HepG2 (cell line): ENCODE measurements around the gene PIR. TPM values are rescaled to one million over a fixed set of nuclear protein-coding genes. Genes with fewer than 3 reads are reported as not detected.

ENCODE experiments used
- ATAC-seq: fragments of 200-7000 bp; cut with Tn5 transposase; 3 replicates; pipeline ENCODE4 v1.9.1; 2020; ENCODE audit warnings: mild to moderate bottlenecking, moderate library complexity
- BruUV-seq: library from RNA; stranded (reverse); fragments of 400-500 nt; replicated peaks from 2 replicates; lab custom pipeline; 2021; lab: Mats Ljungman, UMichigan
- CTCF ChIA-PET: fragments of 300-600 bp; formaldehyde crosslinking; extraction: SDS; loops from one replicate; lab custom pipeline; 2021; ENCODE audit warnings: low total read pairs, inconsistent platforms, low intra/inter-chr PET ratio; lab: Yijun Ruan, JAX
- POLR2A ChIA-PET: fragments of 350-600 bp; sonication (Branson Sonifier 250); formaldehyde crosslinking; loops from one replicate; lab custom pipeline; 2020; ENCODE audit warnings: antibody characterized with exemption, inconsistent platforms; lab: Yijun Ruan, JAX
- DNase-seq: peaks from one replicate; pipeline ENCODE4 v3.0.0-alpha.2; 2015; ENCODE audit warnings: low spot score
- FAIRE-seq: peaks from 3 replicates; lab custom pipeline; 2011; peaks lifted over from hg19 to GRCh38; lab: Jason Lieb, UNC
- H2AFZ ChIP-seq: one replicate; pipeline ENCODE4 v1.6.1; 2011; ENCODE audit warnings: low read length, inconsistent platforms
- H3K27ac ChIP-seq: fragments of 300-600 bp; 3 replicates; pipeline ENCODE4 v1.8.0; 2011; ENCODE audit warnings: mixed run types, mild to moderate bottlenecking, mixed read lengths, low read length, inconsistent platforms; ENCODE audit not compliant: insufficient read depth; ENCODE audit errors: extremely low read length
- H3K27me3 ChIP-seq, 2 experiments: fragments of 200-600 bp in 1 of 2; 2 replicates in 1 of 2; 3 replicates in 1 of 2; pipeline versions ENCODE4 v1.6.0 to v1.8.0; 2011; ENCODE audit warnings: low read length in 2 of 2, mild to moderate bottlenecking in 2 of 2, moderate library complexity in 2 of 2, inconsistent platforms in 1 of 2; ENCODE audit not compliant: insufficient read depth in 2 of 2, control insufficient read depth in 1 of 2
- H3K36me3 ChIP-seq, 2 experiments: fragments of 200-600 bp in 1 of 2; replicated peaks in 1 of 2; 2 replicates in 1 of 2; 3 replicates in 1 of 2; pipeline versions ENCODE4 v1.5.1 to v1.8.0; 2011; ENCODE audit warnings: low read length in 2 of 2, inconsistent platforms in 1 of 2; ENCODE audit not compliant: insufficient read depth in 2 of 2, control insufficient read depth in 1 of 2
- H3K4me1 ChIP-seq: 2 replicates; pipeline ENCODE4 v1.5.1; 2012; ENCODE audit warnings: low read length, inconsistent platforms; ENCODE audit not compliant: insufficient read depth
- H3K4me2 ChIP-seq: 2 replicates; pipeline ENCODE4 v1.6.0; 2011; ENCODE audit warnings: low read depth, low read length, inconsistent platforms
- H3K4me3 ChIP-seq, 3 experiments: fragments of 200-600 bp in 1 of 3; sonication (generic), shearing (Covaris generic) in 1 of 3; replicated peaks in 1 of 3; 2 replicates each; pipeline ENCODE4 v1.5.1; 2011 to 2016; ENCODE audit warnings: low read length in 3 of 3, inconsistent platforms in 2 of 3, low read depth in 2 of 3, mild to moderate bottlenecking in 2 of 3, control low read depth in 1 of 3, mixed read lengths in 1 of 3; ENCODE audit not compliant: insufficient read depth in 1 of 3
- H3K79me2 ChIP-seq: one replicate; pipeline ENCODE4 v1.6.1; 2011; ENCODE audit warnings: low read length, inconsistent platforms; ENCODE audit not compliant: insufficient read depth
- H3K9ac ChIP-seq: 2 replicates; pipeline ENCODE4 v1.6.0; 2011; ENCODE audit warnings: mild to moderate bottlenecking, low read depth, low read length, inconsistent platforms; ENCODE audit not compliant: insufficient read depth
- H3K9me3 ChIP-seq: 2 replicates; pipeline ENCODE4 v1.5.1; 2012; ENCODE audit warnings: mild to moderate bottlenecking, low read length
- H4K20me1 ChIP-seq: 2 replicates; pipeline ENCODE4 v1.6.0; 2011; ENCODE audit warnings: inconsistent platforms, mild to moderate bottlenecking, low read length, moderate library complexity; ENCODE audit not compliant: insufficient read depth
- ATM ChIP-seq: fragments of 450-650 bp; IDR thresholded peaks from 2 replicates; pipeline ENCODE4 v1.7.1; 2017; ENCODE audit warnings: mild to moderate bottlenecking, borderline replicate concordance
- BCL3 ChIP-seq: sonication (generic); formaldehyde crosslinking; IDR thresholded peaks from 2 replicates; pipeline ENCODE4 v1.5.1; 2020; ENCODE audit warnings: mild to moderate bottlenecking, missing genetic modification reagents, moderate library complexity
- HNRNPUL1 ChIP-seq: fragments of 200-400 bp; formaldehyde crosslinking; IDR thresholded peaks from 2 replicates; pipeline ENCODE4 v1.6.1; 2017; ENCODE audit warnings: low read depth, mild to moderate bottlenecking, low read length, moderate library complexity
- MAFK ChIP-seq, 2 experiments: IDR thresholded peaks in 1 of 2; conservative IDR thresholded peaks in 1 of 2; 2 replicates each; pipeline ENCODE4 v1.6.1; 2011; ENCODE audit warnings: improper control_type of control experiment in 2 of 2, low read length in 2 of 2
- POLR2AphosphoS2 ChIP-seq: IDR thresholded peaks from 2 replicates; pipeline ENCODE4 v1.6.1; 2011; ENCODE audit warnings: low read depth, low read length, improper control_type of control experiment
- REST ChIP-seq, 2 experiments: IDR thresholded peaks; 2 replicates each; pipeline ENCODE4 v1.6.1; 2011 to 2012; ENCODE audit warnings: low read length in 2 of 2, borderline replicate concordance in 1 of 2, low read depth in 1 of 2, mild to moderate bottlenecking in 1 of 2, moderate library complexity in 1 of 2
- TRIM22 ChIP-seq: fragments of 450-650 bp; IDR thresholded peaks from 2 replicates; pipeline ENCODE4 v1.6.1; 2017
- ZNF296 ChIP-seq: sonication (generic); formaldehyde crosslinking; conservative IDR thresholded peaks from 2 replicates; pipeline ENCODE4 v1.5.0; 2020; ENCODE audit warnings: mild to moderate bottlenecking, missing genetic modification reagents
- ZNF883 ChIP-seq: sonication (generic); formaldehyde crosslinking; IDR thresholded peaks from 2 replicates; pipeline ENCODE4 v1.5.1; 2020; ENCODE audit warnings: mild to moderate bottlenecking, missing genetic modification reagents; ENCODE audit errors: not compliant biosample characterization
- ZSCAN29 ChIP-seq: sonication (generic); formaldehyde crosslinking; conservative IDR thresholded peaks from 2 replicates; pipeline ENCODE4 v1.4.0; 2020; ENCODE audit warnings: mild to moderate bottlenecking, missing genetic modification reagents
- WGBS: methylation state at CpG from one replicate; pipeline ENCODE4 v1.1.6; 2017; ENCODE audit warnings: low lambda C conversion rate; 5-methylcytosine and 5-hydroxymethylcytosine counted together
- in situ Hi-C: cut with HindIII; loops from 2 replicates; pipeline ENCODE4 v1.10.0; 2017; ENCODE audit warnings: low pct_unique_long_range_greater_than_20kb; ENCODE audit not compliant: extremely low pct_ligation_motif_present
- intact Hi-C: fragments of 100-400 bp; cut with micrococcal nuclease; formaldehyde crosslinking; loops from one replicate; pipeline ENCODE4 v1.10.0; 2022; ENCODE audit not compliant: unreplicated experiment
- polyA plus RNA-seq, 8 experiments: library from polyadenylated mRNA; depleted of rRNA in 3 of 8; stranded (reverse) in 7 of 8; unstranded in 1 of 8; fragments of >200 nt; fragmentation: Illumina TruSeq in 4 of 8; extraction: Trizol in 4 of 8; gene quantifications; 2 replicates each; pipeline versions ENCODE4 v1.2.1 to v1.2.3, GENCODE V29; 2011 to 2016; ENCODE audit warnings: low read depth in 4 of 8, missing spikeins in 1 of 8, mixed read lengths in 1 of 8; ENCODE audit not compliant: insufficient read depth in 1 of 8
- total RNA-seq, 5 experiments: library from RNA; depleted of rRNA; stranded (reverse); fragments of >200 nt; fragmentation: Illumina TruSeq; extraction: Trizol; gene quantifications; 2 replicates each; pipeline ENCODE4 v1.2.3, GENCODE V29; 2016; ENCODE audit warnings: low read depth in 1 of 5

PIR gene
- total and polyA plus RNA-seq, 2 of the 13 experiments (the other 11 are each of a cell fraction or from before 2014, with no cell fraction given), result 12.2 to 38.0 TPM

GRCh38 chrX:15522464-15522863 lies 29.3 kb upstream of the PIR start:
- Histone ChIP-seq H3K9ac (no peak overlapping the region), H3K27me3 (no peaks in the 10 kb centered on the region), H3K79me2 (no peaks in the 10 kb centered on the region), H3K4me1 (no peaks in the 10 kb centered on the region), H3K36me3 (no peaks in the 10 kb centered on the region), H3K9me3 (no peaks in the 10 kb centered on the region), H3K27ac (no peak overlapping the region)
- DNase-seq, result no peak
- no peak for FAIRE-seq
- ATAC-seq, result no peak
- no peak for TF ChIP-seq HNRNPUL1
- TF ChIP-seq, all 625 proteins: peak for 0
- H2AFZ ChIP-seq, result no peak overlapping the region
- BruUV-seq, result no TSS peak
- no peak overlapping the region for H3K4me2 ChIP-seq
- ChIA-PET POLR2A (no interaction called here), CTCF (no interaction called here)
- H3K4me3 ChIP-seq, result no peak overlapping the region
- intact Hi-C loops (no loop called here), in situ Hi-C loops (no loop called here)
- 27% methylated on average over 3 of the region's 3 CpGs for WGBS
- H4K20me1 ChIP-seq, result no peaks in the 10 kb centered on the region

GRCh38 chrX:15515931-15516330 lies 22.8 kb upstream of the PIR start:
- ATAC-seq, result no peak
- no peak for TF ChIP-seq POLR2AphosphoS2
- no peak for TF ChIP-seq ZNF883 (CRISPR knock-in tag)
- no peak for TF ChIP-seq ATM
- no peak for TF ChIP-seq MAFK (conservative IDR thresholded peaks at IDR 0.05 in 1 of 2, IDR thresholded peaks at IDR 0.05 in 1 of 2; ENCODE audit: low read length in 2 of 2)
- TF ChIP-seq BCL3 (CRISPR knock-in tag), result no peak
- TF ChIP-seq REST (IDR thresholded peaks at IDR 0.05; ENCODE audit: borderline replicate concordance in 1 of 2, low read depth in 1 of 2, low read length in 2 of 2), result no peak
- TF ChIP-seq ZSCAN29, result no peak
- TF ChIP-seq ZNF296, result no peak
- TF ChIP-seq TRIM22, result no peak
- TF ChIP-seq, all 625 proteins: peak for 0
- Histone ChIP-seq H3K4me3 (no peak overlapping the region), H3K27ac (no peak overlapping the region), H3K4me1 (no peaks in the 10 kb centered on the region), H3K79me2 (no peaks in the 10 kb centered on the region), H2AFZ (no peak overlapping the region), H3K9me3 (no peaks in the 10 kb centered on the region), H3K9ac (no peak overlapping the region), H4K20me1 (no peaks in the 10 kb centered on the region), H3K4me2 (no peak overlapping the region), H3K36me3 (no peaks in the 10 kb centered on the region), H3K27me3 (no peaks in the 10 kb centered on the region)
- FAIRE-seq (no peak), DNase-seq (no peak)
- ChIA-PET CTCF (no interaction called here), POLR2A (no interaction called here)
- intact Hi-C loops, result no loop called here
- in situ Hi-C loops, result no loop called here
- no TSS peak for BruUV-seq
- WGBS, result 28% methylated on average over 6 of the region's 6 CpGs
